Liver (tissue), 9 donors: Measurements from ENCODE around the gene B4GALT1. TPM values are rescaled to one million over a fixed set of nuclear protein-coding genes. Genes with fewer than 3 reads are reported as not detected.

Experiments
- DNase-seq: peaks from one replicate; pipeline ENCODE4 v3.0.0-alpha.2; 2017; ENCODE audit warnings: low spot score
- H3K27ac ChIP-seq, 2 donors: one replicate each; pipeline ENCODE4 v1.7.0; 2013; ENCODE audit warnings: inconsistent platforms in 2 of 2, low read length in 2 of 2, control low read depth in 1 of 2, low read depth in 1 of 2, mild to moderate bottlenecking in 1 of 2
- H3K27me3 ChIP-seq, 4 donors: one replicate each; pipeline versions ENCODE4 v1.6.1 to v1.7.0; 2013; ENCODE audit warnings: low read length in 3 of 4, inconsistent platforms in 1 of 4, mild to moderate bottlenecking in 1 of 4, moderate library complexity in 1 of 4; ENCODE audit not compliant: control insufficient read depth in 4 of 4, insufficient read depth in 4 of 4
- H3K36me3 ChIP-seq, 4 donors: one replicate each; pipeline versions ENCODE4 v1.6.1 to v1.7.0; 2013; ENCODE audit warnings: low read length in 3 of 4, mild to moderate bottlenecking in 3 of 4, low read depth in 1 of 4, moderate library complexity in 1 of 4; ENCODE audit not compliant: control insufficient read depth in 4 of 4, insufficient read depth in 3 of 4
- H3K4me1 ChIP-seq, 4 donors: one replicate each; pipeline versions ENCODE4 v1.6.1 to v1.7.0; 2013; ENCODE audit warnings: low read length in 3 of 4, mild to moderate bottlenecking in 3 of 4, moderate library complexity in 1 of 4; ENCODE audit not compliant: control insufficient read depth in 4 of 4, insufficient read depth in 4 of 4
- H3K4me3 ChIP-seq, 3 donors: one replicate each; pipeline versions ENCODE4 v1.6.1 to v1.7.0; 2013; ENCODE audit warnings: low read length in 3 of 3, control low read depth in 1 of 3, low read depth in 1 of 3, mild to moderate bottlenecking in 1 of 3
- H3K9ac ChIP-seq, 2 donors: one replicate each; pipeline ENCODE4 v1.7.0; 2013; ENCODE audit warnings: low read length in 2 of 2, mild to moderate bottlenecking in 2 of 2, moderate library complexity in 2 of 2, control low read depth in 1 of 2, low read depth in 1 of 2
- H3K9me3 ChIP-seq, 4 donors: one replicate each; pipeline versions ENCODE4 v1.6.1 to v1.7.0; 2013; ENCODE audit warnings: low read length in 3 of 4; ENCODE audit not compliant: control insufficient read depth in 4 of 4
- EGR1 ChIP-seq, 2 donors: IDR thresholded peaks; 2 replicates each; pipeline ENCODE4 v1.6.1; 2016 to 2018; ENCODE audit warnings: antibody characterized with exemption in 2 of 2, low read depth in 2 of 2
- FOXA1 ChIP-seq: IDR thresholded peaks from 2 replicates; pipeline ENCODE4 v1.6.1; 2016; ENCODE audit warnings: antibody characterized with exemption
- FOXA2 ChIP-seq: IDR thresholded peaks from 2 replicates; pipeline ENCODE4 v1.6.1; 2016; ENCODE audit warnings: antibody characterized with exemption
- GABPA ChIP-seq, 2 donors: IDR thresholded peaks in 1 of 2; conservative IDR thresholded peaks in 1 of 2; 2 replicates each; pipeline ENCODE4 v1.6.1; 2016; ENCODE audit warnings: antibody characterized with exemption in 2 of 2, mild to moderate bottlenecking in 1 of 2, moderate library complexity in 1 of 2
- HNF4A ChIP-seq, 2 donors: conservative IDR thresholded peaks; 2 replicates each; pipeline ENCODE4 v1.6.1; 2016; ENCODE audit warnings: antibody characterized with exemption in 2 of 2, mild to moderate bottlenecking in 2 of 2
- HNF4G ChIP-seq: IDR thresholded peaks from 2 replicates; pipeline ENCODE4 v1.6.1; 2016; ENCODE audit warnings: antibody characterized with exemption
- JUND ChIP-seq, 2 donors: IDR thresholded peaks; 2 replicates each; pipeline ENCODE4 v1.6.1; 2016; ENCODE audit warnings: antibody characterized with exemption in 2 of 2
- NR2F2 ChIP-seq: IDR thresholded peaks from 2 replicates; pipeline ENCODE4 v1.6.1; 2016; ENCODE audit warnings: antibody characterized with exemption
- RAD21 ChIP-seq, 2 donors: IDR thresholded peaks; 2 replicates each; pipeline ENCODE4 v1.6.1; 2016; ENCODE audit warnings: antibody characterized with exemption in 2 of 2, mild to moderate bottlenecking in 2 of 2
- TAF1 ChIP-seq: conservative IDR thresholded peaks from 2 replicates; pipeline ENCODE4 v1.6.1; 2016; ENCODE audit warnings: antibody characterized with exemption, mild to moderate bottlenecking
- YY1 ChIP-seq: IDR thresholded peaks from 2 replicates; pipeline ENCODE4 v1.6.1; 2016; ENCODE audit warnings: antibody characterized with exemption, mild to moderate bottlenecking
- WGBS: extraction: QIAGEN DNeasy Blood & Tissue Kit; methylation state at CpG from one replicate; pipeline ENCODE4 v1.1.7; 2013; 5-methylcytosine and 5-hydroxymethylcytosine counted together
- polyA plus RNA-seq, 2 donors: library from polyadenylated mRNA; stranded (reverse) in 1 of 2; unstranded in 1 of 2; fragments of 200-250 nt in 1 of 2; fragments of >200 nt in 1 of 2; fragmentation: Nextera tagmentation in 1 of 2; extraction: Ambion mirVana in 1 of 2; gene quantifications; one replicate each; pipeline versions ENCODE4 v1.2.1 to v1.2.3, GENCODE V29; 2013 to 2015
- total RNA-seq, 2 donors: library from RNA; depleted of rRNA; stranded (reverse); fragments of >200 nt; gene quantifications; one replicate each; pipeline ENCODE4 v1.2.3, GENCODE V29; 2014
- TF ChIP-seq, protein P1 (sequence below): IDR thresholded peaks from 2 replicates; pipeline ENCODE4 v1.6.1; 2016; ENCODE audit warnings: antibody characterized with exemption
- TF ChIP-seq, protein P2 (sequence below): IDR thresholded peaks from 2 replicates; pipeline ENCODE4 v1.6.1; 2016; ENCODE audit warnings: antibody characterized with exemption
- TF ChIP-seq, protein P3 (sequence below): fragments of 150-350 bp; IDR thresholded peaks from 2 replicates; pipeline ENCODE4 v1.5.1; 2017; ENCODE audit warnings: improper control_type of control experiment, low read depth, low read length; ENCODE audit not compliant: missing input control
- TF ChIP-seq, protein P4 (sequence below): IDR thresholded peaks from 2 replicates; pipeline ENCODE4 v1.6.1; 2016; ENCODE audit warnings: antibody characterized with exemption, mild to moderate bottlenecking
- donor health status: healthy.
- donor health status: healthy.
- donor health status: healthy.
- donor health status: healthy.
- donor health status: healthy.

B4GALT1 gene
- total and polyA plus RNA-seq, 4 donors: 25.9 to 59.8 (median 42.7) TPM

DNA sequence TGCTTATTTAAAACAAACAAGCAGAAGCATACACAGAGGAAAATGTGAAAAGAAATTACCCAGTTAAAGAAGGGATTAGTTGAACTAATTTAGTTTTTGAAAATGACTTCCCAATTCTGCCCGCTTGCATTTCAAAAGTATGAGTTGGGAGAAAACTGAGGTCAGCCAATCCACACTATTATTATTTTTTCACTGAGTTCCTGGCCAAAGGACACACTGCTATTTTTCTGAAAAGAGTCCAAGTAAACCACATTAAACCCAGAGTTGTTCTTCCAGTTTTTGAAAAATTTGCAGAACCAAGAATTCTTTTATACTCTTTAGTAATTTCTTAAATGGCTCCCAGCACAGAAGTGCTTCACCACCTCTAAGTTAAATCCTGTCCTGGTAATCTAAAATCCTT lies 98.1 kb downstream of the B4GALT1 start:
- DNase-seq: no peak
- WGBS: 94% methylated on average over 1 of the region's 1 CpG
- no peaks in the 10 kb centered on the region for H3K27me3 ChIP-seq
- H3K36me3 ChIP-seq: peaks cover 13 to 62% (median 51%) of the 10 kb centered on the region in 4 donors
- TF ChIP-seq TAF1 (no peak), JUND (IDR thresholded peaks at IDR 0.05) (no peak), HNF4G (no peak)
- TF ChIP-seq, protein P1, sequence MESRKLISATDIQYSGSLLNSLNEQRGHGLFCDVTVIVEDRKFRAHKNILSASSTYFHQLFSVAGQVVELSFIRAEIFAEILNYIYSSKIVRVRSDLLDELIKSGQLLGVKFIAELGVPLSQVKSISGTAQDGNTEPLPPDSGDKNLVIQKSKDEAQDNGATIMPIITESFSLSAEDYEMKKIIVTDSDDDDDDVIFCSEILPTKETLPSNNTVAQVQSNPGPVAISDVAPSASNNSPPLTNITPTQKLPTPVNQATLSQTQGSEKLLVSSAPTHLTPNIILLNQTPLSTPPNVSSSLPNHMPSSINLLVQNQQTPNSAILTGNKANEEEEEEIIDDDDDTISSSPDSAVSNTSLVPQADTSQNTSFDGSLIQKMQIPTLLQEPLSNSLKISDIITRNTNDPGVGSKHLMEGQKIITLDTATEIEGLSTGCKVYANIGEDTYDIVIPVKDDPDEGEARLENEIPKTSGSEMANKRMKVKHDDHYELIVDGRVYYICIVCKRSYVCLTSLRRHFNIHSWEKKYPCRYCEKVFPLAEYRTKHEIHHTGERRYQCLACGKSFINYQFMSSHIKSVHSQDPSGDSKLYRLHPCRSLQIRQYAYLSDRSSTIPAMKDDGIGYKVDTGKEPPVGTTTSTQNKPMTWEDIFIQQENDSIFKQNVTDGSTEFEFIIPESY: no peak
- no peak overlapping the region for H3K27ac ChIP-seq
- peaks cover 0 to under 1% (median 0%) of the 10 kb centered on the region in 4 donors for H3K4me1 ChIP-seq
- no peak overlapping the region for H3K4me3 ChIP-seq
- H3K9me3 ChIP-seq: no peaks in the 10 kb centered on the region
- no peak overlapping the region for H3K9ac ChIP-seq

DNA sequence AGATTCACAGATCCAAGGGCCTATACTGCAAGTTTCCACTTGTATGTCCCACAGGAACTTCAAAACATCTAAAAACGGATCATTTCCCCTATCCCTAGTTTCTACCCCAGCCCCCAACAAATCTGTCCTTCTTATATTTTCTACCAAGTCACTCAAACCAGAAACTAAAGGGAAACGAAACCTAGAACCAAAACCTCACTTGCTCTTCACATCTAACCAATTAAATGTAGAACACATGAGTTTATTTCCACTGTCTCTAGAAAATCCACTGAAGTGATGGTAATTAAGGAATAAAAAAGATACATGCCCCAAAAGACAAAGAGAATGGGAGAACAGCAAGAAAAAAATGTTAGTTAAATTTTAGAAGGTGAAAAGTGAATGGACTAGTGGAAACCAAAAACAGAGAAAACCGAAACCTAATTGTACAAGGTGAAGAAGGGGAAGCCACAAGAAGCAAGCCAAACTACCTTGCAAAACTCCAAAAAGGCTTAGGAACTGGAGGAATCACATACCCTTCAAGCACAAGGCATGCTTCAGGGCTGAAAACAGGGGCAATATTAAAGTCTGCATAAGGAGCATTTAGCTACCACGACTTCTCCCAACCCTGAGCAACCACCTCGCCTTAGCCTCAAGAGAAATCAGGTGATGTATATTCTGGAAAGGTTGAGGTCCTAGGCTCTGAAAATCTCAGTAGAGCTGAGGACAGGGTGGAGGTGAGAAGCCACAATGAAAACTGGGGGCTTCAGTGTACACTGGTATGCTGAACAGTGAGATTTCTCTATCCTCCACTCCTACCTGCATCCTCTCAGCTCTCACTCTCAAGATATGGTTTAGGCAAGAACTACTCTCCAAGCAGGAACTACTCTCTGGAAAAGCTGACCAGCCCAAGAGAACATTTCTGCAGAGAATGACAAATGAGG lies 101.7 kb downstream of the B4GALT1 start:
- H3K27me3 ChIP-seq: no peaks in the 10 kb centered on the region
- WGBS: 88% methylated on average over 5 of the region's 5 CpGs
- peaks cover 11 to 62% (median 57%) of the 10 kb centered on the region in 4 donors for H3K36me3 ChIP-seq

More for the DNA sequence above, 101.7 kb downstream of the B4GALT1 start:
- Histone ChIP-seq H3K9me3 (no peaks in the 10 kb centered on the region), H3K27ac (no peak overlapping the region), H3K4me3 (no peak overlapping the region), H3K9ac (no peak overlapping the region), H3K4me1 (no peaks in the 10 kb centered on the region)
- no peak for DNase-seq
- no peak for TF ChIP-seq YY1
- no peak for TF ChIP-seq EGR1 (IDR thresholded peaks at IDR 0.05; ENCODE audit: low read depth in 2 of 2)
- TF ChIP-seq FOXA1: no peak
- TF ChIP-seq HNF4A (conservative IDR thresholded peaks at IDR 0.05): no peak
- TF ChIP-seq, protein P2, sequence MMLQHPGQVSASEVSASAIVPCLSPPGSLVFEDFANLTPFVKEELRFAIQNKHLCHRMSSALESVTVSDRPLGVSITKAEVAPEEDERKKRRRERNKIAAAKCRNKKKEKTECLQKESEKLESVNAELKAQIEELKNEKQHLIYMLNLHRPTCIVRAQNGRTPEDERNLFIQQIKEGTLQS: no peak
- TF ChIP-seq, protein P1: no peak
- TF ChIP-seq GABPA (IDR thresholded peaks at IDR 0.05 in 1 of 2, conservative IDR thresholded peaks at IDR 0.05 in 1 of 2): no peak
- TF ChIP-seq RAD21 (IDR thresholded peaks at IDR 0.05): no peak
- no peak for TF ChIP-seq NR2F2
- TF ChIP-seq JUND (IDR thresholded peaks at IDR 0.05): no peak
- TF ChIP-seq FOXA2: no peak
- TF ChIP-seq, protein P3, sequence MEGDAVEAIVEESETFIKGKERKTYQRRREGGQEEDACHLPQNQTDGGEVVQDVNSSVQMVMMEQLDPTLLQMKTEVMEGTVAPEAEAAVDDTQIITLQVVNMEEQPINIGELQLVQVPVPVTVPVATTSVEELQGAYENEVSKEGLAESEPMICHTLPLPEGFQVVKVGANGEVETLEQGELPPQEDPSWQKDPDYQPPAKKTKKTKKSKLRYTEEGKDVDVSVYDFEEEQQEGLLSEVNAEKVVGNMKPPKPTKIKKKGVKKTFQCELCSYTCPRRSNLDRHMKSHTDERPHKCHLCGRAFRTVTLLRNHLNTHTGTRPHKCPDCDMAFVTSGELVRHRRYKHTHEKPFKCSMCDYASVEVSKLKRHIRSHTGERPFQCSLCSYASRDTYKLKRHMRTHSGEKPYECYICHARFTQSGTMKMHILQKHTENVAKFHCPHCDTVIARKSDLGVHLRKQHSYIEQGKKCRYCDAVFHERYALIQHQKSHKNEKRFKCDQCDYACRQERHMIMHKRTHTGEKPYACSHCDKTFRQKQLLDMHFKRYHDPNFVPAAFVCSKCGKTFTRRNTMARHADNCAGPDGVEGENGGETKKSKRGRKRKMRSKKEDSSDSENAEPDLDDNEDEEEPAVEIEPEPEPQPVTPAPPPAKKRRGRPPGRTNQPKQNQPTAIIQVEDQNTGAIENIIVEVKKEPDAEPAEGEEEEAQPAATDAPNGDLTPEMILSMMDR: no peak
- no peak for TF ChIP-seq HNF4G
- TF ChIP-seq, protein P4, sequence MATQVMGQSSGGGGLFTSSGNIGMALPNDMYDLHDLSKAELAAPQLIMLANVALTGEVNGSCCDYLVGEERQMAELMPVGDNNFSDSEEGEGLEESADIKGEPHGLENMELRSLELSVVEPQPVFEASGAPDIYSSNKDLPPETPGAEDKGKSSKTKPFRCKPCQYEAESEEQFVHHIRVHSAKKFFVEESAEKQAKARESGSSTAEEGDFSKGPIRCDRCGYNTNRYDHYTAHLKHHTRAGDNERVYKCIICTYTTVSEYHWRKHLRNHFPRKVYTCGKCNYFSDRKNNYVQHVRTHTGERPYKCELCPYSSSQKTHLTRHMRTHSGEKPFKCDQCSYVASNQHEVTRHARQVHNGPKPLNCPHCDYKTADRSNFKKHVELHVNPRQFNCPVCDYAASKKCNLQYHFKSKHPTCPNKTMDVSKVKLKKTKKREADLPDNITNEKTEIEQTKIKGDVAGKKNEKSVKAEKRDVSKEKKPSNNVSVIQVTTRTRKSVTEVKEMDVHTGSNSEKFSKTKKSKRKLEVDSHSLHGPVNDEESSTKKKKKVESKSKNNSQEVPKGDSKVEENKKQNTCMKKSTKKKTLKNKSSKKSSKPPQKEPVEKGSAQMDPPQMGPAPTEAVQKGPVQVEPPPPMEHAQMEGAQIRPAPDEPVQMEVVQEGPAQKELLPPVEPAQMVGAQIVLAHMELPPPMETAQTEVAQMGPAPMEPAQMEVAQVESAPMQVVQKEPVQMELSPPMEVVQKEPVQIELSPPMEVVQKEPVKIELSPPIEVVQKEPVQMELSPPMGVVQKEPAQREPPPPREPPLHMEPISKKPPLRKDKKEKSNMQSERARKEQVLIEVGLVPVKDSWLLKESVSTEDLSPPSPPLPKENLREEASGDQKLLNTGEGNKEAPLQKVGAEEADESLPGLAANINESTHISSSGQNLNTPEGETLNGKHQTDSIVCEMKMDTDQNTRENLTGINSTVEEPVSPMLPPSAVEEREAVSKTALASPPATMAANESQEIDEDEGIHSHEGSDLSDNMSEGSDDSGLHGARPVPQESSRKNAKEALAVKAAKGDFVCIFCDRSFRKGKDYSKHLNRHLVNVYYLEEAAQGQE: no peak
